ENCODE results near the gene PDE4D.
"Not testable (repeated sequence)": the region's sequence is repeated elsewhere in the genome, so short reads cannot be mapped to it uniquely, and the experiment has no call there.

The PDE4D gene

GRCh38 chr5:59090323-59090722 is 803.2 kb downstream of the PDE4D start:
- DNase-seq = no peak

- DNase-seq = no peak
Observed at GRCh38 chr5:59089767-59090166, 803.8 kb downstream of the PDE4D start.

GRCh38 chr5:59088546-59088945 is 805.0 kb downstream of the PDE4D start:
- no peak for DNase-seq

- no peak for DNase-seq
Observed at GRCh38 chr5:59086024-59086423, 807.5 kb downstream of the PDE4D start.

GRCh38 chr5:59081693-59082092 is 811.8 kb downstream of the PDE4D start:
- DNase-seq = no peak

- DNase-seq = no peak
Observed at GRCh38 chr5:59079622-59080620, 813.6 kb downstream of the PDE4D start.

GRCh38 chr5:59071755-59072549 is 821.6 kb downstream of the PDE4D start:
- DNase-seq = no peak

- no peak for DNase-seq
Observed at GRCh38 chr5:59069438-59070079, 824.0 kb downstream of the PDE4D start.

GRCh38 chr5:59067956-59068656 is 825.4 kb downstream of the PDE4D start:
- DNase-seq = no peak

- no peak for DNase-seq
Observed at GRCh38 chr5:59066367-59067163, 827.0 kb downstream of the PDE4D start.

GRCh38 chr5:59065554-59065953 is 828.0 kb downstream of the PDE4D start:
- DNase-seq = no peak

GRCh38 chr5:59064293-59064692 is 829.2 kb downstream of the PDE4D start:
- DNase-seq = no peak

- no peak for DNase-seq
Observed at GRCh38 chr5:59062986-59063683, 830.4 kb downstream of the PDE4D start.

GRCh38 chr5:59061377-59061776 is 832.1 kb downstream of the PDE4D start:
- no peak for DNase-seq

GRCh38 chr5:59058969-59059687 is 834.4 kb downstream of the PDE4D start:
- DNase-seq = no peak

GRCh38 chr5:59058237-59058636 is 835.3 kb downstream of the PDE4D start:
- no peak for DNase-seq

GRCh38 chr5:59056599-59056998 is 836.9 kb downstream of the PDE4D start:
- DNase-seq = not testable (repeated sequence)

GRCh38 chr5:59055745-59056448 is 837.6 kb downstream of the PDE4D start:
- DNase-seq = no peak

- DNase-seq = no peak
Observed at GRCh38 chr5:59054963-59055528, 838.5 kb downstream of the PDE4D start.

Measured in CD4-positive, alpha-beta T cell treated with Interleukin-4 for 4 hours (primary cell).